Measurements from ENCODE around the gene OR2AG2.

The OR2AG2 gene

GRCh38 chr11:6738590-6738989 lies 33.2 kb downstream of the OR2AG2 start:
- DNase-seq, result no peak

GRCh38 chr11:6737872-6738466 lies 33.8 kb downstream of the OR2AG2 start:
- DNase-seq, result no peak

GRCh38 chr11:6736495-6737121 lies 35.2 kb downstream of the OR2AG2 start:
- DNase-seq, result no peak

GRCh38 chr11:6735306-6735705 lies 36.5 kb downstream of the OR2AG2 start:
- DNase-seq, result no peak

- no peak for DNase-seq
These were observed 37.2 kb downstream of the OR2AG2 start for GRCh38 chr11:6734616-6735015.

- no peak for DNase-seq
These were observed 38.2 kb downstream of the OR2AG2 start for GRCh38 chr11:6733326-6734275.

GRCh38 chr11:6727971-6728760 lies 43.6 kb downstream of the OR2AG2 start:
- DNase-seq, result no peak

- no peak for DNase-seq
These were observed 46.3 kb downstream of the OR2AG2 start for GRCh38 chr11:6725386-6725896.

- DNase-seq, result no peak
These were observed 47.8 kb downstream of the OR2AG2 start for GRCh38 chr11:6724013-6724412.

- DNase-seq, result no peak
These were observed 50.4 kb downstream of the OR2AG2 start for GRCh38 chr11:6721343-6721742.

- DNase-seq, result no peak
These were observed 52.2 kb downstream of the OR2AG2 start for GRCh38 chr11:6719576-6719975.

GRCh38 chr11:6717426-6717825 lies 54.4 kb downstream of the OR2AG2 start:
- DNase-seq, result no peak

All from DMS 273 treated with DMSO at 0.1 percent for 48 hours (cell line).